Measurements from ENCODE around the gene SCNM1. TPM values are rescaled to one million over a fixed set of nuclear protein-coding genes. Genes with fewer than 3 reads are reported as not detected.
"Not testable (repeated sequence)": the region's sequence is repeated elsewhere in the genome, so short reads cannot be mapped to it uniquely, and the experiment has no call there.

The SCNM1 gene
- total RNA-seq, 1 donor from 2014 or later, result 19.7 TPM

DNA sequence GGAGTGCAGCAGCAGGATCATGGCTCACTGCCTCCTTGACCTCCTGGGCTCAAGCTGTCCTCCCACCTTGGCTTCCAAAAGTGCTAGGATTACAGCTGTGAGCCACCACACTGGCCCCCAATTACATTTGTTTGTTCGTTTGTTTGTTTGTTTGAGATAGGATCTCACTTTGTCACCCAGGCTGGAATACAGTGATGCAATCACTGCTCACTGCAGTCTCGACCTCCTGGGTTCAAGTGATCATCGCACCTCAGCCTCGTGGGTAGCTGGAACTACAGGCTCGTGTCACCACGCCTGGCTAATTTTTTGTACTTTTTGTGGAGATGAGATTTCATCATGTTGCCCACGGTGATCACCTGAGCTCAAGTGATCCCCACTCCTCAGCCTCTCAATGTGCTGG, 26.1 kb downstream of the SCNM1 start:
- no peak for FAIRE-seq
- H3K27me3 ChIP-seq (ENCODE audit: control insufficient read depth, insufficient read depth, low read length), result no peaks in the 10 kb centered on the region
- H3K36me3 ChIP-seq (ENCODE audit: control insufficient read depth, insufficient read depth, low read length), result no peaks in the 10 kb centered on the region

DNA sequence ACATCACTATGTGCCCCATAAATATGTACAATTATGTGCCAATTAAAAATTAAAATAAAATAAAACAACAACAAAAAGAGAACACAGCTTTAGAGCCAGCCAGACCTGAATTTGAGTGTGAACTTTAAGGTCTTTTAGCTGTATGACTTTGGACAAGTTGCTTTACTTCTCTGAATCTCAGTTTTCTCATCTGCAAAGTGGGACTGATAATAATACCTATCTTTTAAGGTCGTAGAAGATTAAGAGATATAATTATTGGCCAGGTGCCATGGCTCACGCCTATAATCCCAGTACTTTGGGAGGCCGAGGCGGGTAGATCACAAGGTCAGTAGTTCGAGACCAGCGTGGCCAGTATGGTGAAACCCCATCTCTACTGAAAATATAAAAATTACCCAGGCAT, 27.4 kb downstream of the SCNM1 start:
- TF ChIP-seq CTCF (IDR thresholded peaks at IDR 0.05; ENCODE audit: insufficient read depth, low read length, severe bottlenecking), result no peak
- H3K36me3 ChIP-seq (ENCODE audit: control insufficient read depth, insufficient read depth, low read length), result no peaks in the 10 kb centered on the region
- FAIRE-seq (no peak), DNase-seq (ENCODE audit: low read depth) (no peak)
- H3K4me3 ChIP-seq (ENCODE audit: low read depth, low read length), result no peak overlapping the region
- H3K27me3 ChIP-seq (ENCODE audit: control insufficient read depth, insufficient read depth, low read length), result no peaks in the 10 kb centered on the region

More for the DNA sequence above, 26.1 kb downstream of the SCNM1 start:
- no peak for DNase-seq (ENCODE audit: low read depth)
- H3K4me3 ChIP-seq (ENCODE audit: low read depth, low read length), result no peak overlapping the region
- TF ChIP-seq CTCF (IDR thresholded peaks at IDR 0.05; ENCODE audit: insufficient read depth, low read length, severe bottlenecking), result no peak

DNA sequence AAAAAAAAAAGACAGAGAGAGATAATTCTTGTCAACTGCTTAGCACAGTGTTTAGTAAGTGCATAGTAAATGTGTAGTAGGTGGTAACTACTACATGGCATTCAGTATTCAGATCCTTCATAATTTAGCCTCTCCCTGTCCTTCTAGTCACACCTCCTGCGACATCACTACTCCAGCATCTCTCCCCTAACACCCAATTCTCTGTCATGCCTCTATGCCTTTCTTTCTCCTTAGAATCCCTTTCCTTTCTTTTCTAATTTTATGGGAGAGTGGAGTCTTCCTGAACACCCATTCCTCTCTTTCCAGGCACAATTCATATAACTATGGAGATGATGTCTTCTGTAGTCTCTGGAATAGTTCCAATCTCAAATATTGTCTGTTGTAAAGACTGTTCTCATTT, 27.9 kb downstream of the SCNM1 start:
- TF ChIP-seq CTCF (IDR thresholded peaks at IDR 0.05; ENCODE audit: insufficient read depth, low read length, severe bottlenecking), result no peak
- Histone ChIP-seq H3K27me3 (ENCODE audit: control insufficient read depth, insufficient read depth, low read length) (no peaks in the 10 kb centered on the region), H3K4me3 (ENCODE audit: low read depth, low read length) (no peak overlapping the region), H3K36me3 (ENCODE audit: control insufficient read depth, insufficient read depth, low read length) (no peaks in the 10 kb centered on the region)
- no peak for FAIRE-seq
- no peak for DNase-seq (ENCODE audit: low read depth)

DNA sequence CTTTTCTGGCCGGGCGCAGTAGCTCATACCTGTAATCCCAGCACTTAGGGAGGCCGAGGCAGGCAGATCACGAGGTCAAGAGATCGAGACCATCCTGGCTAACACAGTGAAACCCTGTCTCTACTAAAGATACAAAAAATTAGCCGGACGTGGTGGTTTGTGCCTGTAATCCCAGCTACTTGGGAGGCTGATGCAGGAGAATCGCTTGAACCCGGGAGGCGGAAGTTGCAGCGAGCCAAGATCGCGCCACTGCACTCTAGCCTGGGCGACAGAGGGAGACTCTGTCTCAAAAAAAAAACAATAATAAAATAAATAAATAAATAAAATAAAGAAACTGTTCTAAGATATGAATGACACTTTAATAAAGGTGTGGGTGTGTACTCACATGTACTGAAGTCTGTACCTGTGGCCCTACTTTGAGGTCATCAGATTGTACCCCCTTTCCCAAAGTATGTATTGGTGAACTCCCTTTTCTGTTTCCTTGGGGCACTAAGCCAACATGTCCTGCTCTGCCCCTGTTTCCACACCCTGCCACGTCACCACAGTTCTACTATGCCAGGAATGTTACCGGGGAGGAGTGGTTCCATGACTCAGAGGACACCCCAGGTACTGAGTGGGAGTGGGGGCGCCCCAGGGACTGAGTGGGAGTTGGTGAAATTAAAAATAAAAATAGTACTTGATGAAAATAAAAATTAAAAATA, 29.1 kb downstream of the SCNM1 start:
- H3K36me3 ChIP-seq (ENCODE audit: control insufficient read depth, insufficient read depth, low read length); H3K27me3 ChIP-seq (ENCODE audit: control insufficient read depth, insufficient read depth, low read length); FAIRE-seq: not testable (repeated sequence)
- peak overlapping the region; percentile 7 for H3K4me3 ChIP-seq (ENCODE audit: low read depth, low read length)
- peak; percentile 98 for DNase-seq (ENCODE audit: low read depth)

DNA sequence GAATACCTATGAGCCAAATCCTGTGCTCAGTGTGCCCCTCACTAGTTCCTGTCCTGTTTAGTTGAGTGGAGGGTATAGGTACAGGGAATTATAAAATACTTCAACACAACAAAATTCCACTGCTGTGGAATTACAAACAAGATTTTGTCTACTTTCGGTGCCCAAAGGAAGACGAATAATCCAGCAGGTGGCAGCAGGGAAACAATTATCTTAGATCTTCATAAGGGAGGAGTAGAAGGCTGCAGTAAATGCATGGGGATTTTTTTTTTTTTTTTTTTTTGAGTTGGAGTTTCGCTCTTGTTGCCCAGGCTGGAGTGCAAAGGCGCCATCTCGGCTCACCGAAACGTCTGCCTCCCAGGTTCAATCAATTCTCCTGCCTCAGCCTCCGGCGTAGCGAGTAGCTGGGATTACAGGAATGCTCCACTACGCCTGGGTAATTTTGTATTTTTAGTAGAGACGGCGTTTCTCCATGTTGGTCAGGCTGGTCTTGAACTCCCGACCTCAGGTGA, 30.4 kb downstream of the SCNM1 start:
- TF ChIP-seq CTCF (IDR thresholded peaks at IDR 0.05; ENCODE audit: insufficient read depth, low read length, severe bottlenecking), result peak; percentile 29
- Histone ChIP-seq H3K36me3 (ENCODE audit: control insufficient read depth, insufficient read depth, low read length) (no peaks in the 10 kb centered on the region), H3K4me3 (ENCODE audit: low read depth, low read length) (no peak overlapping the region), H3K27me3 (ENCODE audit: control insufficient read depth, insufficient read depth, low read length) (no peaks in the 10 kb centered on the region)
- peak; percentile 87 for DNase-seq (ENCODE audit: low read depth)
- no peak for FAIRE-seq

- peak; percentile 62 for DNase-seq (ENCODE audit: low read depth)
- no peak for TF ChIP-seq CTCF (IDR thresholded peaks at IDR 0.05; ENCODE audit: insufficient read depth, low read length, severe bottlenecking)
- Histone ChIP-seq H3K36me3 (ENCODE audit: control insufficient read depth, insufficient read depth, low read length) (peaks cover 5% of the 10 kb centered on the region), H3K27me3 (ENCODE audit: control insufficient read depth, insufficient read depth, low read length) (no peaks in the 10 kb centered on the region), H3K4me3 (ENCODE audit: low read depth, low read length) (peak overlapping the region; percentile 62)
- no peak for FAIRE-seq
Measured at GRCh38 chr1:151197863-151198253, 31.9 kb downstream of the SCNM1 start.
